A549 treated with AZD9567 at 1 μM for 4 hours (cell line): ENCODE data around the gene PLEKHA6. TPM values are rescaled to one million over a fixed set of nuclear protein-coding genes. Genes with fewer than 3 reads are reported as not detected.

Experiments
- total RNA-seq: library from RNA; stranded (reverse); fragments of 200-300 nt; extraction: Qiagen RNA extraction; gene quantifications from 5 replicates; pipeline ENCODE4 v1.2.3, GENCODE V29; 2022; ENCODE audit not compliant: insufficient read depth

The PLEKHA6 gene, protein sequence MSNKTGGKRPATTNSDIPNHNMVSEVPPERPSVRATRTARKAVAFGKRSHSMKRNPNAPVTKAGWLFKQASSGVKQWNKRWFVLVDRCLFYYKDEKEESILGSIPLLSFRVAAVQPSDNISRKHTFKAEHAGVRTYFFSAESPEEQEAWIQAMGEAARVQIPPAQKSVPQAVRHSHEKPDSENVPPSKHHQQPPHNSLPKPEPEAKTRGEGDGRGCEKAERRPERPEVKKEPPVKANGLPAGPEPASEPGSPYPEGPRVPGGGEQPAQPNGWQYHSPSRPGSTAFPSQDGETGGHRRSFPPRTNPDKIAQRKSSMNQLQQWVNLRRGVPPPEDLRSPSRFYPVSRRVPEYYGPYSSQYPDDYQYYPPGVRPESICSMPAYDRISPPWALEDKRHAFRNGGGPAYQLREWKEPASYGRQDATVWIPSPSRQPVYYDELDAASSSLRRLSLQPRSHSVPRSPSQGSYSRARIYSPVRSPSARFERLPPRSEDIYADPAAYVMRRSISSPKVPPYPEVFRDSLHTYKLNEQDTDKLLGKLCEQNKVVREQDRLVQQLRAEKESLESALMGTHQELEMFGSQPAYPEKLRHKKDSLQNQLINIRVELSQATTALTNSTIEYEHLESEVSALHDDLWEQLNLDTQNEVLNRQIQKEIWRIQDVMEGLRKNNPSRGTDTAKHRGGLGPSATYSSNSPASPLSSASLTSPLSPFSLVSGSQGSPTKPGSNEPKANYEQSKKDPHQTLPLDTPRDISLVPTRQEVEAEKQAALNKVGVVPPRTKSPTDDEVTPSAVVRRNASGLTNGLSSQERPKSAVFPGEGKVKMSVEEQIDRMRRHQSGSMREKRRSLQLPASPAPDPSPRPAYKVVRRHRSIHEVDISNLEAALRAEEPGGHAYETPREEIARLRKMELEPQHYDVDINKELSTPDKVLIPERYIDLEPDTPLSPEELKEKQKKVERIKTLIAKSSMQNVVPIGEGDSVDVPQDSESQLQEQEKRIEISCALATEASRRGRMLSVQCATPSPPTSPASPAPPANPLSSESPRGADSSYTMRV
- 11.0 to 30.8 TPM (median 28.1 TPM) in 5 replicates for total RNA-seq

DNA sequence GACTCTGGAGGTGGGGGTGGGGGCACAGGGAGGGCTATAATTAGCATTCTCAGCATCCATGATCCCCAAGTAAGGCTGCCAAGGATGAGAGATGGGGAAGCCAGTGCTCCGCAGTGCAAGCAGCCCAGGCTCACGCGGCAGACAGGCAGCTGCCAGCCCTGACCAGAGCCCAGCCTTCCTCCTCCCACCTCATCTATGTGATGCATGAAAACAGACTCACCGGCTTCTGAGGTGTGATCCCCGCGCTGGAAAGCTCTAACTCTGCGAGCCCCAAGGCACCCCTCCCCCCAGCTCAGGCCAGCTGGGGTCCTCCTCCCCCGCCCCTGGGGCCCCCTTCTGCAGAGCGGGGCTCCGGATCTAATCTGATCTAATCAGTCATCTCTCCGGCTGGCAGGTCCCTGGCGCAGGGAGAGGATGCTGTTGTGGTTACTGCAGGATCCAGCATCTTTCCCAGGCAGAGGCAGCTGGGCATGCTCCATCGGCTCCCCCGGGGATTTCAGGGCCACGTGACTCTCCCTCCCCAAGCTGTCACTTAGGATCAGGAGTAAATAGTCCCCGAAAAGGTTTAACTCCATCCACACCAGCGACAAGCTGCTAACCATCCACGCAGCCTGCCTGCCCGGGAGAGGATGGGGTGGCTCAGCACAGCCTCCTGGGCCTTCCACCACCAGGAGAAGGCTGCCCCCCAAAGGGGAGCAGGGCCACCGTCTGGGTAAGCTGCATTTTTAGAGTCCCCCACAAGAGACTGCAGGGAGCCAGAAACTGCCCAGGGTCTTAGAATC, at the start of gene PLEKHA6:
Gene PLEKHA6 (minus strand): TSS at position 456 of the 782 bp plus-strand sequence. CDS start 86,202 bp downstream, outside the sequence.

DNA sequence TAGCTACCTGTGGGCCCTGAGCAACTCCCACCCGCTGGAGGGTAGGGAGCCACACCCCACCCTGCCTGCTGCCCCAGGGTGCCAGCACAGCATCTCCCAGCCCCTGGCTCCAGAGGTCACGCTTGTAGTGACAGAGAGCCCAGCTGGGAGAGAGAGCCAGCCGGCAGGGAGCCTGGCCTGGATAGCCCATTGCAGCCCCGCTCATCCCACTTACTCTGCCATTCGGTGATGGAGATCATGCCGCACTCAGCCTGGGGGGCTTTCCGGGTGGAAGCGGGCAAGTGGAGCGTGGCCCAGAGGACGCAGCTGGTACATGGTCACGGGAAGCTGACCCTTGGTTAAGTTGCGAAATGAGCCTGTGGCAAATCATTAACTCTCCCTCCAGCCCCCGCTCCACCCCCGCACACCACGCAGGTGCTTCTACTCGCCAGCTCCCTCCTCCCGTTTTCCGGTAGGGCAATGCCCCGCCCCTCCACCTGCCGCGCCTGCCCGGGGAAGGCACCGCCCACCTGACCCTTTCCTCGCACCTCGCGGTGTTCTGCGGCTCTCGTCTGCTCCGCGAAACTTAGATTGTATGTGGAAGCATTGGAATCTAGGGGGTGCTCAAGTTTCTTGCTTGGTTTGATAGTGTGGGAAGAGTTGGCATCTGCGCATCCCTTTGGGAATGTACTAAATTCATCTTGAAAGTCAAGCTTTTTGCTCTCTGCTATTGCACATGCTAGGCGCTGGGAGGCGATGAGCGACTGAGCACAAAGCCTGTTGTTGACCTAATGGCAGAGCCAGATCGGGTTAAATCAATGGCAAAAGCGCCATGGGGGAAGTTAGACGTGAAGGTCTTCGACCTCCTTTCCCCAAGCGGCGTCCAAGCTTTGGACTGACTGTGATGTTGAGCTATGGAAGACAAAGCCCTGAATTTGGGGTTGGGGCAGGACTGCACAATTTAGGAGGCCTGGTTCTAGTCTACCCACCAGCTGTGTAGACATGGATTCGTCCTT, 145.8 kb downstream of the PLEKHA6 start, which contains the start of gene GOLT1A:
Gene GOLT1A (minus strand): TSS at position 321 of the 995 bp plus-strand sequence. CDS start 82 bp downstream, at position 239.

DNA sequence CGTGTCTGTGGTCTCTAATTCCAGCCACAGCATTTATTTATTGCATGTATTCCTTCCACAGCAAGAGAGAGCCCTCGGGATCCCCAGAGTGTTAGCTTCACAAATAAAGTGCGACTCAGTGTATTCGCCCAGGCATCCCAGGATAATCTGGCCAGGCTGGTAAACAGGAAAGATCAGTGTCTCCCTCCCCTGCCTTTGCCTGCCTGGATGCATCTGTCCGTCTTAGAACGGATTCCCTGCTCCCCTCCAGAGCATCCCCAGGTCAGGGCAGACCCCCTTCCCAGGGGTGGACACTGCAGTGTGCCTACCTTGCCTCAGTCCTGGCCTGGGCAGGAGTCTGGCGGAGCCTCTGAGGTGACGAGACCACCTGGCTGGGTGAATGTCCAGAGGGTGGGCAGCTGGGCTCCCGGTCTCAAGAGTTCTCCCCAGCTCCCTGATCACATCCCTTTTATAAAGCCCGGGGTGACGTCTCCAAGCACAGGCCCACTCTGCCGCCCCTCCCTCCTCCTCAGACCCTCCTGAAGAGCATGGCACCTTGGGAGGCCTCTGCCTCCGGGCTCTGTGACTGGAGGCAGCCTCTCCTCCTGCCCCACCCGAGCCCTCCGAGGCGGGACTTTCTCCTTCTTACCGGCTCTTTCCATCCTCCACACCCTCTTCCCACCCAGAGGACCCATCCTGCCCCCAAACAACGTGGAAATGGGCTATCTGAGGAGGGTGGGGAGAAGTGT, 163.5 kb downstream of the PLEKHA6 start, which contains the start of gene KISS1:
Gene KISS1 (minus strand): TSS at position 424 of the 728 bp plus-strand sequence. CDS start 3,615 bp downstream, outside the sequence.

Other genes starting within 250 kb of the PLEKHA6 start
- 7.0 to 10.9 TPM (median 8.0 TPM) in 5 replicates for gene ETNK2, start 207.9 kb downstream of the PLEKHA6 start, total RNA-seq
- gene REN, start 193.6 kb downstream of the PLEKHA6 start, total RNA-seq, result not detected in 5 replicates
- gene KISS1, start 163.4 kb downstream of the PLEKHA6 start, total RNA-seq, result 0.37 to 0.83 TPM (median 0.52 TPM) in 4 of 5 replicates, not detected in the other
- 2.6 to 9.0 TPM (median 4.2 TPM) in 5 replicates for gene GOLT1A, start 145.9 kb downstream of the PLEKHA6 start, total RNA-seq
- gene PPP1R15B, start 51.9 kb upstream of the PLEKHA6 start, total RNA-seq, result 24.4 to 32.7 TPM (median 25.4 TPM) in 5 replicates
- gene PIK3C2B, start 134.9 kb upstream of the PLEKHA6 start, total RNA-seq, result 4.5 to 7.2 TPM (median 6.7 TPM) in 5 replicates
- 3.6 to 6.4 TPM (median 4.9 TPM) in 5 replicates for gene MDM4, start 156.5 kb upstream of the PLEKHA6 start, total RNA-seq